ENCODE measurements around the gene ZNF205. TPM values are rescaled to one million over a fixed set of nuclear protein-coding genes. Genes with fewer than 3 reads are reported as not detected.
"Not testable (repeated sequence)": the region's sequence is repeated elsewhere in the genome, so short reads cannot be mapped to it uniquely, and the experiment has no call there.

The ZNF205 gene
- total and polyA plus RNA-seq, 9 of the 15 experiments (the other 6 are each of a cell fraction or from before 2014, with no cell fraction given), result 2.4 to 11.8 (median 5.1) TPM; not detected in 2

- H3K9me1 ChIP-seq (ENCODE audit: control insufficient read depth, insufficient read depth, low read length); H3K4me3 ChIP-seq; H2AFZ ChIP-seq (ENCODE audit: low read depth, low read length); H3K9me3 ChIP-seq (replicated peaks; ENCODE audit: control insufficient read depth, insufficient read depth, low read depth, low read length); ATAC-seq; POLR2A ChIA-PET; H3K9ac ChIP-seq (ENCODE audit: insufficient read depth in 1 of 2, low read depth in 2 of 2, low read length in 2 of 2); H4K20me1 ChIP-seq (replicated peaks; ENCODE audit: control insufficient read depth, insufficient read depth, low read length); FAIRE-seq; intact Hi-C loops (cut with micrococcal nuclease); BruUV-seq (replicated peaks); H3K4me2 ChIP-seq (ENCODE audit: insufficient read depth, low read length); DNase-seq (ENCODE audit: extremely low read depth in 1 of 4, low spot score in 3 of 4); H3K27ac ChIP-seq (ENCODE audit: extremely low read depth, low read depth, low read length); H3K79me2 ChIP-seq (ENCODE audit: control insufficient read depth, insufficient read depth, low read length); in situ Hi-C loops (cut with MboI); CTCF ChIA-PET (ENCODE audit: low intra/inter-chr PET ratio); H3K36me3 ChIP-seq (ENCODE audit: control insufficient read depth, insufficient read depth, low read length): not testable (repeated sequence)
- WGBS (ENCODE audit: insufficient coverage, low coverage, missing lambda C conversion rate), result 50% methylated on average over 3 of the region's 4 CpGs
- H3K27me3 ChIP-seq (ENCODE audit: control insufficient read depth in 2 of 2, insufficient read depth in 2 of 2, low read length in 2 of 2), result peaks cover 0 to 12% of the 10 kb centered on the region in 2 experiments; a peak in 3 of 5 replicates
- H3K4me1 ChIP-seq (replicated peaks in 1 of 2; ENCODE audit: control insufficient read depth in 2 of 2, insufficient read depth in 2 of 2, low read length in 2 of 2), result peaks cover 14 to 33% of the 10 kb centered on the region in 2 experiments
Observed at GRCh38 chr16:3072148-3072547, 40.2 kb upstream of the ZNF205 start.

- TF ChIP-seq CTCF (IDR thresholded peaks at IDR 0.05 in 2 of 3, conservative IDR thresholded peaks at IDR 0.05 in 1 of 3; ENCODE audit: insufficient read depth in 2 of 3, low read depth in 1 of 3, low read length in 3 of 3) (peak in 2 of 3 experiments; percentile 20 to 37; a peak in 3 of 6 replicates), ZBTB33 (CRISPR knock-in tag; IDR thresholded peaks at IDR 0.05) (peak; percentile 84), RAD21 (CRISPR knock-in tag; conservative IDR thresholded peaks at IDR 0.05 in 1 of 2, IDR thresholded peaks at IDR 0.05 in 1 of 2) (peak in 1 of 2 experiments; percentile 39; a peak in 2 of 4 replicates)
- H3K36me3 ChIP-seq (ENCODE audit: control insufficient read depth, insufficient read depth, low read length); intact Hi-C loops (cut with micrococcal nuclease); H2AFZ ChIP-seq (ENCODE audit: low read depth, low read length); H4K20me1 ChIP-seq (replicated peaks; ENCODE audit: control insufficient read depth, insufficient read depth, low read length); H3K4me3 ChIP-seq; POLR2A ChIA-PET; H3K9ac ChIP-seq (ENCODE audit: insufficient read depth in 1 of 2, low read depth in 2 of 2, low read length in 2 of 2); H3K27ac ChIP-seq (ENCODE audit: extremely low read depth, low read depth, low read length); DNase-seq (ENCODE audit: extremely low read depth in 1 of 4, low spot score in 3 of 4); H3K9me1 ChIP-seq (ENCODE audit: control insufficient read depth, insufficient read depth, low read length); in situ Hi-C loops (cut with MboI); H3K4me2 ChIP-seq (ENCODE audit: insufficient read depth, low read length); H3K79me2 ChIP-seq (ENCODE audit: control insufficient read depth, insufficient read depth, low read length); CTCF ChIA-PET (ENCODE audit: low intra/inter-chr PET ratio); BruUV-seq (replicated peaks); H3K9me3 ChIP-seq (replicated peaks; ENCODE audit: control insufficient read depth, insufficient read depth, low read depth, low read length): not testable (repeated sequence)
- peaks cover 14 to 28% of the 10 kb centered on the region in 2 experiments for H3K4me1 ChIP-seq (replicated peaks in 1 of 2; ENCODE audit: control insufficient read depth in 2 of 2, insufficient read depth in 2 of 2, low read length in 2 of 2)
- peak; percentile 74 for ATAC-seq
- H3K27me3 ChIP-seq (ENCODE audit: control insufficient read depth in 2 of 2, insufficient read depth in 2 of 2, low read length in 2 of 2), result peaks cover 3 to 12% of the 10 kb centered on the region in 2 experiments; a peak in 4 of 5 replicates
- 31% methylated on average over 13 of the region's 18 CpGs for WGBS (ENCODE audit: insufficient coverage, low coverage, missing lambda C conversion rate)
- peak; percentile 15 for FAIRE-seq
Observed at GRCh38 chr16:3072576-3073263, 39.7 kb upstream of the ZNF205 start.
